Activated T-cell treated with anti-CD3 and anti-CD28 coated beads, Interleukin-2, amount 50 U/mL, for 24 hours (primary cell): ENCODE results near the gene SRSF11.
"Not testable (repeated sequence)": the region's sequence is repeated elsewhere in the genome, so short reads cannot be mapped to it uniquely, and the experiment has no call there.

Source experiments
- DNase-seq: peaks from one replicate; pipeline ENCODE4 v3.0.0-alpha.2; 2020
- H3K27ac Mint-ChIP-seq: 2 replicates; pipeline ENCODE4 v1.8.0; 2020; ENCODE audit warnings: mild to moderate bottlenecking, mixed read lengths
- H3K27me3 Mint-ChIP-seq: 2 replicates; pipeline ENCODE4 v1.8.0; 2020; ENCODE audit warnings: mixed read lengths
- H3K36me3 Mint-ChIP-seq: 2 replicates; pipeline ENCODE4 v1.8.0; 2020; ENCODE audit warnings: low read depth, mixed read lengths
- H3K4me1 Mint-ChIP-seq: 2 replicates; pipeline ENCODE4 v1.8.0; 2020; ENCODE audit warnings: low read depth, mixed read lengths
- H3K4me3 Mint-ChIP-seq: 2 replicates; pipeline ENCODE4 v1.8.0; 2020; ENCODE audit warnings: mild to moderate bottlenecking, moderate library complexity, mixed read lengths
- H3K9me3 Mint-ChIP-seq: 2 replicates; pipeline ENCODE4 v1.8.0; 2020; ENCODE audit warnings: mixed read lengths

SRSF11 gene

DNA sequence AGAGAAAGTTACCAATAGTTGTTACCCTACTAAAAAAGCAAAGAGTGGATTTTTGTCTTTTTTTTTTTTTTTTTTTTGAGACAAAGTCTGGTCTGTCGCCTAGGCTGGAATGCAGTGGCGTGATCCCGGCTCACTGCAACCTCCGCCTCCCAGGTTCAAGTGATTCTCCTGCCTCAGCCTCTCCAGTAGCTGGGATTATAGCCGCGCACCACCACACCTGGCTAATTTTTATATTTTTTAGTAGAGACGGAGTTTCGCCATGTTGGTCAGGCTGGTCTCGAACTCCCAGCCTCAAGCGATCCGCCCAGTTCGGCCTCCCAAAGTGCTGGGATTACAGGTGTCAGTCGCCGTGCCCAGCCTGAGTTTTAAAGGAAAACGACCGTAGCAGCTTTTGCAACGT lies 14.3 kb upstream of the SRSF11 start:
- Mint-ChIP-seq H3K4me1 (peaks cover 75% of the 10 kb centered on the region), H3K36me3 (peaks cover 78% of the 10 kb centered on the region), H3K27ac (peak overlapping the region; percentile 99), H3K4me3 (peak overlapping the region; percentile 100)
- not testable (repeated sequence) for H3K9me3 Mint-ChIP-seq, H3K27me3 Mint-ChIP-seq, DNase-seq

DNA sequence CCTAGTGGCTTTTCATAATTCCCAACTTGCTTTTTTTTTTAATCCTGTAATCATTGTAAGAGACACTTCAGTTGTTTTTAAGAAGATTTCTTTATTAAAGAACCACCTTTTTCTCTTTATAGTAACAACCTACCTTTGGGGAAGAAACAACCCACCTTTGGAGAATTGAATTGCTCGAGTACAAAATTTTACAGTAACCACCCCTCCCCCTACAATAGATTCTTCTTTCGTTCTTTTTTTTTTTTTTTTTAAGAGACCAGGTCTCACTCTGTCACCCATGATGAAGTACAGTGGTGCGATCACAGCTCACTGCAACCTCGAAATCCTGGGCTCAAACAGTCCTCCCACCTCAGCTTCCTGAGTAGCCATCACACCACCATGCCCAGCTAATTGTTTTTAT lies 13.7 kb upstream of the SRSF11 start:
- DNase-seq = no peak
- Mint-ChIP-seq H3K36me3 (peaks cover 77% of the 10 kb centered on the region), H3K4me3 (peak overlapping the region; percentile 100), H3K4me1 (peaks cover 69% of the 10 kb centered on the region), H3K27me3 (no peaks in the 10 kb centered on the region), H3K27ac (peak overlapping the region; percentile 99), H3K9me3 (no peaks in the 10 kb centered on the region)

DNA sequence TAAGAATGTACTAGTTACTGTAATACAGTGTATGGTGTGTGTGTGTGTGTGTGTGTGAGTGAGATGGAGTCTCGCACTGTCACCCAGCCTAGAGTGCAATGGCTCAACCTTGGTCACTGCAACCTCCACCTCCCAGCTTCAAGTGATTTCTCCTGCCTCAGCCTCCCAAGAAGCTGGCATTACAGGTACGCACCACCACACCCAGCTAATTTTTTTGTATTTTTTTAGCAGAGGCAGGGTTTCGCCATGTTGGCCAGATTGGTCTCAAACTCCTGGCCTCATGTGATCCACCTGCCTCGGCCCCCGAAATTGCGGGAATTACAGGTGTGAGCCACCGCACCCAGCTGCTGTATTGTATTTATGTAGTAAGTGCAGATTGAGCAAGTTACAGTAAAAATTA lies 12.9 kb upstream of the SRSF11 start:
- no peaks in the 10 kb centered on the region for H3K9me3 Mint-ChIP-seq
- peak overlapping the region; percentile 20 for H3K4me3 Mint-ChIP-seq
- peaks cover 77% of the 10 kb centered on the region for H3K36me3 Mint-ChIP-seq
- H3K27me3 Mint-ChIP-seq = no peaks in the 10 kb centered on the region
- peaks cover 63% of the 10 kb centered on the region for H3K4me1 Mint-ChIP-seq
- DNase-seq = no peak
- no peak overlapping the region for H3K27ac Mint-ChIP-seq

DNA sequence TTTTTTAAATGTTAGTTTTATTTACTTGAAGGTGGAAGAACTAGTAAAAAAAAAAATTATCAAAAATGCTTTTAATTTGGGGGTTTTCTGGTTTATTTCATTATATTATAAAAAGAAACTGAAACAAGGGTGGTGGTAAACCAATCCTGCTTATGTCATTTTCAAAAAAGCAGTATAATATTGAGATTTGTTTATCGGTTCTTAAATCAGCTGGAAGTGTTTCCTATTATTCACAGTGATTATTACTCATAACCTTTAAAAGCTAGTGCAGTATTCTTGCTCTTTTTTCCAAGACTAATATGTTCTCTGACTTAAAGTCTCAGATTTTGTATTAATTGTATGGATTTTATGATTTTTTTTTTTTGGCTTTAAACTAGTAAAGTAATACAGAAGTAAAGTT lies 10.4 kb upstream of the SRSF11 start:
- Mint-ChIP-seq H3K9me3 (no peaks in the 10 kb centered on the region), H3K27ac (peak overlapping the region; percentile 37), H3K36me3 (peaks cover 74% of the 10 kb centered on the region), H3K27me3 (no peaks in the 10 kb centered on the region), H3K4me3 (no peak overlapping the region), H3K4me1 (peaks cover 54% of the 10 kb centered on the region)
- no peak for DNase-seq

DNA sequence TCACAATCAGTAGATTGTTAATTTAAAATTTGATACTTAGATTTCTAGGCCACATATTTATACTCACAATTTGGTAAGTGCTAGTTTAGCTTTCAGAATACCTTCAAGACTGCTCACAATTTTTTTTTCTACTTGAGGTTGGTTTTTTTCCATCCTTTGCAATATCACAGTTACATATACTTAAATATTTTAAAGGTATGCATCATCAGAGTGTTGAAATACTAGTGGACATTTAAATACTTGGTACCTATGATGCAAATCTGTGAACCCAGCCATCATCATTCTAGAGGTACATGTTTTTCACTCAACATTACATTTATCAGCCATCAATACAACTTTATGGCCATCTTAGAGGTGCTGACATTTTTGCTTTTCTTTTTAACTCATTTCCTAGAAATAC lies 9.6 kb upstream of the SRSF11 start:
- Mint-ChIP-seq H3K36me3 (peaks cover 73% of the 10 kb centered on the region), H3K27me3 (no peaks in the 10 kb centered on the region), H3K9me3 (no peaks in the 10 kb centered on the region), H3K4me3 (no peak overlapping the region), H3K4me1 (peaks cover 56% of the 10 kb centered on the region), H3K27ac (peak overlapping the region; percentile 56)
- DNase-seq = no peak

DNA sequence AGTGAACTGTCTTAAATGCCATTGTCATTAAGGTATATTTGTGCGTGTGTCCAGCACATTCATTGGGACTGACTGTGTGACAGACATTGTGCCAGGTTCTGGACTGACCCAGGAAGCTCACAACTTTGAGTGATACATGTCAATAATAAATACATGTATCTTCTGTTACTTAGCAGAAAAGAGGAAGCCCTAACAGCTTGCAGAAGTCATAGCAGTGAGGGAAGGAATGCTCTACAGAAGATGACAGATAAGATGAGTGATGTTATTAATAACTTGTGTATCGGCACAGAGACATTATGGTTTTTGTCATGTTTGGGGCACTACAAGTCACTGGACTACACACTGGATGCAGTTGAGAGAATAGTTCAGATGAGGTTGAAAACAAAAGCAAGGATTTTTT lies 1.2 kb upstream of the SRSF11 start:
- Mint-ChIP-seq H3K4me1 (peaks cover 39% of the 10 kb centered on the region), H3K9me3 (no peaks in the 10 kb centered on the region), H3K27ac (peak overlapping the region; percentile 55), H3K27me3 (no peaks in the 10 kb centered on the region), H3K4me3 (peak overlapping the region; percentile 1), H3K36me3 (peaks cover 73% of the 10 kb centered on the region)
- no peak for DNase-seq

DNA sequence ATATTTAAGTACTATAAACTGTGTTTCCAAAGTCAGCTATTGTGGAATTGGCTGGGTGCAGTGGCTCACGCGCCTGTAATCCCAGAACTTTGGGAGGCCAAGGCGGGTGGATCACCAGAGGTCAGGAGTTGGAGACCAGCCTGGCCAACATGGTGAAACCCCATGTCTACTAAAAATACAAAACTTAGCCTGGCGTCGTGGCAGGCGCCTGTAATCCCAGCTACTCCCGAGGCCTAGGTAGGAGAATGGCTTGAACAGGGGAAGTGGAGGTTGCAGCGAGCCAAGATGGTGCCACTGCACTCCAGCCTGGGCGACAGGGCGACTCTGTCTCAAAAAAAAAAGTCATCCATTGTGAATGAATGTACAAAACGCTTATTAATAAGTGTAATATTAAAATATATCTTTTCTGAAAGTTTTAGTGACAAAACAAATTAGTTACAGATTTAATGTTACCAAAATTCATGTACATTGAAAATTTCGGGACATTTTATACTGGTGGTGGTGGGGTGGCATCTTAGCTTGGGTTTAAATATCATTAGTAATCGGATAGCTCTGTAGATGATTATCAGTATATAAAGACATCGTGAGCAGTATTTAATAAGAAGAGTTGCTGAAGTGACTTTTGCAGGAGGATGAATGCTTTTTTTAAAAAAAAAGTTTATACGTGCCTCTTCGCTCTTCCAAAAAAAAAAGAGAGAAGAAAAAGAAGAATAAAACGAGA lies 503 bp upstream of the SRSF11 start:
- peak overlapping the region; percentile 99 for H3K27ac Mint-ChIP-seq
- H3K9me3 Mint-ChIP-seq = no peaks in the 10 kb centered on the region
- no peak for DNase-seq
- H3K27me3 Mint-ChIP-seq = no peaks in the 10 kb centered on the region
- H3K36me3 Mint-ChIP-seq = peaks cover 73% of the 10 kb centered on the region
- H3K4me3 Mint-ChIP-seq = peak overlapping the region; percentile 96
- peaks cover 44% of the 10 kb centered on the region for H3K4me1 Mint-ChIP-seq

DNA sequence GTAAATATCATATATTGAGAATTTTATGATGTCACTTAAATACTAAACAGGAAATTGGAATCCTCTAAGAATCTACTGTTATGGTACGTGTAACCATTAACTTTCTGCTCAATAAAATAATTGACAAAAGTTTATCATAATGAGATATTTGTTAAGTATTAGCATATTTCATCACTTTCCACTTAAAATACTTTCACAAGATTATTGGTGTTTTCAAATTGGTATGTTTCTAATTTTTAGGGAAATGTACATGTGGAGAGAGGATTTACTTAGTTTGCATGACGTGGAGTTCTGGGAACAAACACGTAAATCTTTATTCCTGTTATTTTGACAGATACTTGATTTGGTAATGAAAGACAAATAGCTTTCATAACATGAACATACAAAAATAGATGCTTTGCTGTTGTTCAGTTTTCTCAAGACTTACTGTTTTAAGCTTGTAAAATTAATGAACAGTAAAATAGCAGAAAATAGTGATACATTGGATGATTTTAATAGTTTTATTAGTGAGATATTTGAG lies 1.6 kb downstream of the SRSF11 start:
- Mint-ChIP-seq H3K27me3 (no peaks in the 10 kb centered on the region), H3K27ac (peak overlapping the region; percentile 99), H3K9me3 (no peaks in the 10 kb centered on the region), H3K36me3 (peaks cover 73% of the 10 kb centered on the region), H3K4me3 (peak overlapping the region; percentile 96), H3K4me1 (peaks cover 57% of the 10 kb centered on the region)
- DNase-seq = no peak

DNA sequence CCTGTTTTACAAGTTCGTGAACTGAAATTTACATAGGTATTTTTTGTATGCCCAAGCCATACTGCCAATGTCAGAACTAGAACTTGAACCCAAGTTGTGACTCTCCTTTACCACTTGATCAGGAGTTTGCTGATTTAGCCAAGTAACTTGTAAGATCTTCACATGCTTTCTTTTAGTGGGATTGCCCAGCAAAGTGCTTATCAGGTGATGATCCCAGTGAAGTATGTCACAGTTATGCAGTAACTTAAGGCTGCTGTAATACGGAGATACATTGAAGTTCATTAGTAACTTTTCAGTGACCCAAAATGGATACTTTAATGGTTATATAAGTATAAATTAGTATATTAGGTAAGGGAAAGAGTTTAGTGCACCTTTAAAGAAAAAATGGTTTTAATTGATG lies 3.8 kb downstream of the SRSF11 start:
- H3K36me3 Mint-ChIP-seq = peaks cover 91% of the 10 kb centered on the region
- peak overlapping the region; percentile 96 for H3K4me3 Mint-ChIP-seq
- H3K9me3 Mint-ChIP-seq = no peaks in the 10 kb centered on the region
- H3K4me1 Mint-ChIP-seq = peaks cover 58% of the 10 kb centered on the region
- peak overlapping the region; percentile 99 for H3K27ac Mint-ChIP-seq
- no peak for DNase-seq
- no peaks in the 10 kb centered on the region for H3K27me3 Mint-ChIP-seq

DNA sequence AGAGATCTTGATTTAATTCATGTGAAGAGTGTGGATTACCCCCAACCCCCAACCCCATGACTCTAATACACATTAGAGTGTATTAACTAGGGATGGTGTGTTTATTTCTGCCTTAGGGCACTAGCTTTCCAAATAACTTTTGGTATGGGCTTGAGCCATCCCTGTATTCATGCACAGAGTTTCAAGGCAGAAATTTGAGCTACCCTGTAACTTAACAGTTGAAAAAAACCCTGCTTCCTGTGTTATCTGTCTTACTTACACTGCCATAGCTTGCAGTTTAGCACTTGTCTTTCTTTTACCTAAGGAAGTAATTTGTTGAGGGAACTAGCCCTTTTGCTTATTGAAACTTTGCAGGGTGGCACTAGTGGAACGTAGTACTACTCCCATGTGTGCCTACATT lies 6.3 kb downstream of the SRSF11 start:
- no peak overlapping the region for H3K4me3 Mint-ChIP-seq
- peaks cover 99% of the 10 kb centered on the region for H3K36me3 Mint-ChIP-seq
- no peaks in the 10 kb centered on the region for H3K27me3 Mint-ChIP-seq

DNA sequence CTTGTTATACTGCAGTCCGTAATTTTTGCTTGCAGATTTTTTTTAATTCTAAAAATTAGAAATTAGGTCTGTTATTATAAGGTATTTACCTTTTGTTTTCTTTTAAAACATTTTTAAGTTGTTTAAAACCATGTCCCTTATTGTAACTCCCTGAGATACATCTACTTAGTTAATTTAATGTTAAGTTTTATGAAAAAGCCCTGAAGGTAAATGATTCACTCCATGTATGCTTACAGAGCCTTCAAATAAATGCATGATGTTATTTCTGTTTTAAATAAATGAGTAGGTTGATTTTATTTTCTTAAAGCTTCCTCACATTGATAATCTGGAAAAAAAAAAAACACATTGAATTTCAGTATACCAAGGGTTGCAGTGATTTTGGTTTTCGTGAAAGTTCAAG lies 7.5 kb downstream of the SRSF11 start:
- Mint-ChIP-seq H3K36me3 (peaks cover 99% of the 10 kb centered on the region), H3K4me1 (peaks cover 51% of the 10 kb centered on the region), H3K27ac (peak overlapping the region; percentile 72), H3K9me3 (no peaks in the 10 kb centered on the region), H3K4me3 (no peak overlapping the region), H3K27me3 (no peaks in the 10 kb centered on the region)
- DNase-seq = no peak

More for the DNA sequence above, 6.3 kb downstream of the SRSF11 start:
- peaks cover 57% of the 10 kb centered on the region for H3K4me1 Mint-ChIP-seq
- no peak for DNase-seq
- no peaks in the 10 kb centered on the region for H3K9me3 Mint-ChIP-seq
- H3K27ac Mint-ChIP-seq = peak overlapping the region; percentile 81

DNA sequence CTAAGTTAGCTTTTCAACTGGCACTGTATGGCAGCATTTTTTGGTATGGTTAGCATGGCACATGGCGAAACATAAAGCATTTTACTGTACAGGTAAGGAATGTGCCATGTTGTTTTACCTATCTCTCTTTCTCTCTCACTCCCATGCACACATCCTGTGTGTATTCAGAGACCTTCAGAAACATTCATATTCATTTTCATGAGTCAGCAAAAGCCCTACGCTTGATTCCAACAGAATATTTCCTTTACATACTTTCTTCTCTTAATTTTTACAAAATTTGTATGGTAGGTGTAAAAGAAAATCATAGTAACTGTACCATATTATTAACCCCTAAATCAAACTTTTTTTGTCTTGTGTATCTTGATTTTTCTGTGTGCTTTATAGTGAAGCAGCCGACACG lies 10.3 kb downstream of the SRSF11 start:
- H3K36me3 Mint-ChIP-seq = peaks cover 100% of the 10 kb centered on the region
- DNase-seq = no peak
- H3K4me1 Mint-ChIP-seq = peaks cover 30% of the 10 kb centered on the region
- no peak overlapping the region for H3K4me3 Mint-ChIP-seq
- H3K27ac Mint-ChIP-seq = peak overlapping the region; percentile 19
- no peaks in the 10 kb centered on the region for H3K27me3 Mint-ChIP-seq
- no peaks in the 10 kb centered on the region for H3K9me3 Mint-ChIP-seq

DNA sequence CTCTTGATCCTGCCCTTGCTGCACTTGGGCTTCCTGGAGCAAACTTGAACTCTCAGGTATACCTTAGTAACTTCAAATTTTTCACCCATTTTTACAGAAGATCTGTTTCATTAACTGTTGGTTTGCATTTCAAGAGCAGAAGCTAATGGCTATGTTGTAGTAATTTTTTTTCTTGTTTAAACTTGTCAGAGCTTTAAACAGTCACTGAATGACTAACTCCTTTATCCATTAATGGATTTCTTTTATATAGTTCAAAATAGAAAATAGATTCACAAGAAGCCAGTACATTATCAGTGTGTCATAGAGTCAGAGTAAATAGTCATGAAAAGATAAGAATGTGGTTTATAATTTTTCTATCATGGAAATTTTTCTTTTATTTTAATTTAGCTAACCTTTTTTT lies 13.6 kb downstream of the SRSF11 start:
- H3K9me3 Mint-ChIP-seq = no peaks in the 10 kb centered on the region
- no peak overlapping the region for H3K27ac Mint-ChIP-seq
- peaks cover 14% of the 10 kb centered on the region for H3K4me1 Mint-ChIP-seq
- H3K36me3 Mint-ChIP-seq = peaks cover 98% of the 10 kb centered on the region
- no peaks in the 10 kb centered on the region for H3K27me3 Mint-ChIP-seq
- DNase-seq = no peak
- no peak overlapping the region for H3K4me3 Mint-ChIP-seq

DNA sequence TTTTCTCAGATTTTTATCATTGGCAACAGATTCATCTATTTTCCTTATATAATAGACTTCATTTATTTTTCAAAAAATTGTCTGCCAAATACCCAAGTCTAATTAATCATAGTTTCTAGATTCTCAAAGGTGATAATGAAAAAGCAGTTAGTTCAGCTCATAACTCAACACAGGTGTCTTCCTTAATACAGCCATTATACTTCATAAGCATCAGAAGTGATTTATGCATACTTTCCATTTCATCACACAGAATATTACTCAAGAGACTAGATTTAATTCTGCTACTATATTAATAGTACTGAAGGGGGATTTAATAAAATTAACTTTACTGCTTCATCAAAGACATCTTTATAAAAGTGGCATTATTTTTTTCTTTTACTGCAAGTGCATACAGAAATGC lies 18.8 kb downstream of the SRSF11 start:
- no peak overlapping the region for H3K4me3 Mint-ChIP-seq
- no peaks in the 10 kb centered on the region for H3K9me3 Mint-ChIP-seq
- peaks cover 98% of the 10 kb centered on the region for H3K36me3 Mint-ChIP-seq
- peaks cover 7% of the 10 kb centered on the region for H3K4me1 Mint-ChIP-seq
- H3K27ac Mint-ChIP-seq = peak overlapping the region; percentile 1
- no peaks in the 10 kb centered on the region for H3K27me3 Mint-ChIP-seq
- no peak for DNase-seq

DNA sequence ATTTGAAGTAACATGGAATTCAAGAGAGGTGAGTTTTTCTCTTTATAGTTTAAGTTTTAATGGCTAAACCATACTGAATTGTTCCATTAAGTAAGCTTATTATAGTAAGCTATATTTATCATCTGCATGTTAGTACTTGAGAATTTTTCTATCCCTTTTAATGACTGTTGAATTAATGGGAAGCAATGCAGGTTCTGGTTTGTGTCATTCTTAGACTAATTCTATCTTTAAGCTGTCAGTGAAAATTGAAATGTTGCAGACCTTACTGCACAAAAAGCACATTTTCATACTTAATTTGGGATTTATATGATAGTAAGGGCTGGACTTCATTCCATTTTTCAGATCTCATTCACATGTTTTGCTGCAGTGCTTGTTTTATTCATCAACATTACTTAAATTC lies 25.9 kb downstream of the SRSF11 start:
- Mint-ChIP-seq H3K27me3 (no peaks in the 10 kb centered on the region), H3K4me1 (peaks cover 33% of the 10 kb centered on the region), H3K36me3 (peaks cover 100% of the 10 kb centered on the region), H3K27ac (peak overlapping the region; percentile 55), H3K4me3 (no peak overlapping the region), H3K9me3 (no peaks in the 10 kb centered on the region)
- DNase-seq = no peak
